ENCODE results near the gene SMTNL1.
A peak's percentile ranks its signal among the peaks of the same experiment; 100 is the strongest.
"Not testable (repeated sequence)": the region's sequence is repeated elsewhere in the genome, so short reads cannot be mapped to it uniquely, and the experiment has no call there.

Gene SMTNL1

GRCh38 chr11:57508341-57509170 lies 28.8 kb upstream of the SMTNL1 start:
- DNase-seq: no peak

GRCh38 chr11:57511741-57512430 lies 25.5 kb upstream of the SMTNL1 start:
- DNase-seq: no peak

GRCh38 chr11:57512646-57513451 lies 24.5 kb upstream of the SMTNL1 start:
- DNase-seq: no peak

- DNase-seq: no peak
Observed at GRCh38 chr11:57513452-57513795, 24.0 kb upstream of the SMTNL1 start.

- peak; percentile 46 for DNase-seq
Observed at GRCh38 chr11:57513911-57514537, 23.4 kb upstream of the SMTNL1 start.

GRCh38 chr11:57514538-57515331 lies 22.7 kb upstream of the SMTNL1 start:
- peak; percentile 60 for DNase-seq

GRCh38 chr11:57515332-57516060 lies 21.9 kb upstream of the SMTNL1 start, which contains the start of gene SLC43A1:
Gene SLC43A1, minus strand, starts transcription at chr11:57515702. Its CDS starts 1,591 bp downstream, at chr11:57514111.
- peak; percentile 60 for DNase-seq

GRCh38 chr11:57516061-57516443 lies 21.3 kb upstream of the SMTNL1 start:
- DNase-seq: no peak

GRCh38 chr11:57521116-57521515 lies 16.3 kb upstream of the SMTNL1 start:
- DNase-seq: no peak

- DNase-seq: no peak
Observed at GRCh38 chr11:57523419-57523818, 14.0 kb upstream of the SMTNL1 start.

GRCh38 chr11:57527056-57527631 lies 10.3 kb upstream of the SMTNL1 start:
- DNase-seq: peak; percentile 65

GRCh38 chr11:57529012-57529411 lies 8.4 kb upstream of the SMTNL1 start:
- DNase-seq: no peak

- peak; percentile 9 for DNase-seq
Observed at GRCh38 chr11:57530215-57530595, 7.2 kb upstream of the SMTNL1 start.

GRCh38 chr11:57530596-57531507 lies 6.5 kb upstream of the SMTNL1 start, which contains the start of gene TIMM10:
Gene TIMM10, minus strand, starts transcription at chr11:57530754. Its CDS starts 565 bp downstream, at chr11:57530189.
- peak; percentile 98 for DNase-seq

GRCh38 chr11:57534449-57534848 lies 2.9 kb upstream of the SMTNL1 start:
- not testable (repeated sequence) for DNase-seq

GRCh38 chr11:57539342-57539741 lies 1.9 kb downstream of the SMTNL1 start:
- no peak for DNase-seq

- no peak for DNase-seq
Observed at GRCh38 chr11:57541169-57541568, 3.8 kb downstream of the SMTNL1 start.

GRCh38 chr11:57542582-57542981 lies 5.2 kb downstream of the SMTNL1 start:
- no peak for DNase-seq

GRCh38 chr11:57543593-57543992 lies 6.2 kb downstream of the SMTNL1 start:
- no peak for DNase-seq

- DNase-seq: no peak
Observed at GRCh38 chr11:57544566-57544965, 7.2 kb downstream of the SMTNL1 start.

Measured in activated CD4-positive, alpha-beta T cell treated with anti-CD3 and anti-CD28 coated beads, Interleukin-10, Interleukin-2, amounts not matched to agents 100 ng/mL and 50 ng/mL, durations not matched to agents 16 hours and 8 hours (primary cell).